HG02642 (cell line): ENCODE data around the gene MTURN.
"Not testable (repeated sequence)": the region's sequence is repeated elsewhere in the genome, so short reads cannot be mapped to it uniquely, and the experiment has no call there.

ENCODE experiments used
- ATAC-seq: cut with Tn5 transposase; IDR thresholded peaks from one replicate; pipeline ENCODE4 v1.9.1; 2021; ENCODE audit warnings: mild to moderate bottlenecking; ENCODE audit not compliant: unreplicated experiment, poor library complexity

MTURN gene

GRCh38 chr7:30134611-30135300, at the start of gene MTURN:
TSS of gene MTURN (plus strand) at chr7:30134986. CDS start at chr7:30135137, 151 bp downstream.
- peak; percentile 88 for ATAC-seq

DNA sequence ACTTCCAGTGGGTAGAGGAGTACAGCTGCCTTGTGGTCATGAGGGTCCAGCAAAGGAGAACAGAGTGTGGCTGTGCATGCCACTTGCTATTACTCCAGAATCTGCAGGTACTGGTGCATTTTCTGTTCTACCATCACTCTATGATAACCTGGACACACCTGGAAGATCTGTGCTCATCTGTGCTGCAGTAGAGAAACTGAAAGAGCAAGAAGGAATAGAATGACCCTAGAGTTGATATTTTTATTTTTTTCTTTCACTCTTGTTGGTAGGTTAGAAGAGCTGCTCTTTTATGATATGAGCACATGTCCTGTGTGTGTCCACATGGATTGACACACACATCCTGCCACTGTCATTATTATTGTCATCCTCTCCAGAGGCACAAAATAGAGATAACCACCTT, 48.3 kb upstream of the MTURN start:
- no peak for ATAC-seq

- no peak for ATAC-seq
Measured at GRCh38 chr7:30087371-30087770, 47.4 kb upstream of the MTURN start.

DNA sequence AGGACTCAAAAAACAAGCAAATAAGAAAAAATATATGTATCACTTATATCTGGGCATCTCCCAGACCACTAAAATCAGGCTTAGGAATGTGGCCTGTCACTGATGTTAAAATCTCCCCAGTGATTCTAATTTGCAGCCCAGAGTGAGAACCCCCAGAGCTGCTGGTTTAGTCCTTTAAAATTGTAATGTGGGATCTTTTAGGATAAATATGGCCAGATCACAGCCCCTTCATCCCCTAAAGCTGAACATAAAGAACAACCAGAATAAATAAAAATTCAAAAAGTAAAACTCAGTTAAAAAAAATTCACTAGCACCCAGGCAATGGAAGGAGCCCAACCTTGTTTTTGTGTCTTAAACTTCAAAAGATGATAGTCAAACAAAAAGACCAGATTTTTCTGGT, 46.4 kb upstream of the MTURN start:
- ATAC-seq = no peak

DNA sequence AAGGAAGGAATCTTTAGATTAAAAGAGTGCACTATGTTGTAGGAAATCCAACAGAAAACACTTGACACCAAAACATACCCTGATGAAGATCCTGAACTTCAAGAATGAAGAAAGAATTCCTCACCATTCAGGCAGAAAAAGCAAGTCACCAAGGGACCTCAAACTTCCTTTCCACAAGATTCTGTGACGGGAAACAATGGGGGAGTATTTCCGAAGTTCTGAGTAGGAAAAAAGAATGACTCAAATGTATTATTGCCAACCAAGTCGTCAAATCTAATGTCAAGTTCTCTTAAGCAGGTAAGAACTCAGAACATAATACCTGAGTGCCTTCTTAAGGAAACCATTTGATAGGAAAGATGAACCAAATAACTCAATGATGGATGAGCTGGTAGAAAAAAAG, 44.7 kb upstream of the MTURN start:
- ATAC-seq = no peak

- no peak for ATAC-seq
Measured at GRCh38 chr7:30091491-30091912, 43.3 kb upstream of the MTURN start.

DNA sequence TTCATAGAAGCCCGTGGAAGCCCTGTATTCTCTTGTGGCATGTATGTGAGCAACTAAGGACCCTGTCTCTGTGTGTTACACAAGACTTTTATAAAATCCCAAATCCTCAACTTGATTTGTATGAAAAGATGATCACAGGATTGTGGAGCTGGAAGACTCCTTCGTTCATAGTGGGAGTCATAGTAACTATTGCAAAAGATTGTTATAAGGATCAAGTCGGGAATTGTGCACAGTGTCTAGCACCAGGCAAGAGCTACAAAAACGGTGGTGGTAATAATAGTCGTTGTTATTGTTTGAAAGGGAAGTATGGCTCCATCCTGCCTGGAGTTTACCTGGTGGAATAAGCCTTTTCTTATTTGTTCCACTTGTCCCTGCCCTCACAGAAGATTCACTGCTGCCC, 42.8 kb upstream of the MTURN start:
- ATAC-seq = no peak

DNA sequence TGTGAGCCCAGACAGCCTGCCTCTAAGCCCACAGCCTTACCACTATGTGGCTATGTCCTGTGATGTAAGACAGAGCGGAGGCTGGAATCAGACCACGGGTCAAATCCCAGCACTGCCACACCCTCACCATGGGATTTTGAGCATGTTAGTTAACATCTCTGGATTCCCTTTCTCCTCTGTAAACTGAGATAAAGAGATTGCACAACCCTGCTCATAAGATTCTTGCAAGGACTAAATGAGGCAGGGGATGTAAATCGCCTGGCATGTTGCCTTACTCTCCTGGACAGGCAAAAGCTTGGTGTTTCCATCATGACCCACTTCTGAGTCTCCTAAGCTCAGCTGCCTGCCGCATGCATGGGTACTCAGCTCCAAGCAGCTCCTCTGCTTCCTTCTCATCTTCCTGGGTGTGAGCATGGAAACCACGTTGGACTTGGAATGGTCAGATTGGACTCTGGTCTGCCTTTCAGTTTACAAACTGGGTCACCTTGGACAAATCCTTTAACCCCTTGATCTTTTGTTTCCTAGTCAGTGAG, 41.3 kb upstream of the MTURN start:
- ATAC-seq = no peak

DNA sequence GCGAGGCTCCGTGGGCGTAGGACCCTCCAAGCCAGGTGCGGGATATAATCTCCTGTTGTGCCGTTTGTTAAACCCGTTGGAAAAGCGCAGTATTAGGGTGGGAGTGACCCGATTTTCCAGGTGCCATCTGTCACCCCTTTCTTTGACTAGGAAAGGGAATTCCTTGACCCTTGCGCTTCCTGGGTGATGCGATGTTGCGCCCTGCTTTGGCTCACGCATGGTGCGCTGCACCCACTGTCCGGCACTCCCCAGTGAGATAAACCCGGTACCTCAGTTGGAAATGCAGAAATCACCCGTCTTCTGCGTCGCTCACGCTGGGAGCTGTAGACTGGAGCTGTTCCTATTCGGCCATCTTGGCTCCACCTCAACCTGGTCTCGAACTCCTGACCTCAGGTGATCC, 36.2 kb upstream of the MTURN start:
- not testable (repeated sequence) for ATAC-seq

- ATAC-seq = no peak
Measured at GRCh38 chr7:30102281-30102680, 32.5 kb upstream of the MTURN start.

DNA sequence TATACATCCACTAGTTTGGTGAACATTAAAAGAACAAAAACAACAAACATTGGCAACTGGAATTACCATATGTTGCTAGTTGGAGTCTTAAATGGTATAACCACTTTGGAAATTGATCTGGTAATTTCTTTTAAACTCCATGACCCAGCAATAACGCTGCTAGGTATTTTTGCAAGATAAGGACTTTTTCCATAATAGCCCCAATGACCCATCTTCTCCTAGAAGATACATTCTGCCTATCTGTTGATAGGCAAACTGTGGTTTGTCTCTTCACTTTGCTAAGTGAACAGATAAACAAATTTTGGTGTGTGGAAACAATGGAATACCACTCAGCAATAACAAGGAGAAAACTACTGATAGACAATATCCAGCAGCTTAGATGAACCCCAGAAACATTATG, 30.6 kb upstream of the MTURN start:
- no peak for ATAC-seq

- no peak for ATAC-seq
Measured at GRCh38 chr7:30112103-30112713, 22.6 kb upstream of the MTURN start.

DNA sequence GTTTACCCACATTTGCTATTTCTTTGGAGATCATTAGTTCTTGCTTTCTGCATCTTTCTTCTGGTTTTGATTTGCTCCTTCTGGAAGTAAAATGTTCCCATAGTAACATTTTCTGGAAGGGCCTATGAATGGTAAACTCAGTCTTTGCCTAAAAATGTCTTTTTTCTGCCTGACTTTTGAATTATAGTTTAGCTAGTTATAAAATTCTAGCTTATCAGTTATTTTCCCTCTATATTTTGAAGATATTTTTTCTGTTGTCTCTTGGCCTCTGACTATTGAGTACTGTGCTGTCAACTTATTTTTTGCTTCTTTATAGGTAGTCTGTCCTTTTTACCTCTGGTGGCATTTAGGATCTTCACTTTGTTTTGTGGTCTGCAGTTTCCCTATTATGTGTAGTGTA, 21.6 kb upstream of the MTURN start:
- ATAC-seq = no peak

- no peak for ATAC-seq
Measured at GRCh38 chr7:30114536-30115238, 20.1 kb upstream of the MTURN start.

DNA sequence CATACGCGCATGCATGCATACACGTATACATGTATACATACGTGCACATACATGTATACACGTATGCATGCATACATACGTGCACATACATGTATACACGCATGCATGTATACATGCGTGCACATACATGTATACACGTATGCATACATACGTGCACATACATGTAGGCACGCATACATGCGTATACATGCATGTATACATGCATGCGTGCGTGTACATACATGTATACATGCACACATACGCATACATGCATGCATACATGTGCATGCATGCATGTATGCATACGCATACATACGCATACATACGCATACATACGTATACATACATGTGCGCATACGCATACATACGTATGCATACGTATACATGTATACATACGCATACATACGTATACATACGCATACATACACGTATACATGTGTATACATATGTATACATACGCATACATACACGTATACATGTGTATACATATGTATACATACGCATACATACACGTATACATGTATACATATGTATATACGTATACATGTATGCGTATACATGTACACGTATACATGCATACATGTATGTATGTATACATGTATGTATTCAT, 19.0 kb upstream of the MTURN start:
- ATAC-seq = no peak

GRCh38 chr7:30116771-30117170, 18.0 kb upstream of the MTURN start:
- no peak for ATAC-seq

- ATAC-seq = no peak
Measured at GRCh38 chr7:30117896-30118295, 16.9 kb upstream of the MTURN start.

- ATAC-seq = no peak
Measured at GRCh38 chr7:30119890-30120577, 14.8 kb upstream of the MTURN start.

GRCh38 chr7:30133736-30134610, 813 bp upstream of the MTURN start:
- no peak for ATAC-seq
